ENCODE measurements around the gene HES1. TPM values are rescaled to one million over a fixed set of nuclear protein-coding genes. Genes with fewer than 3 reads are reported as not detected.

HES1 gene
- total RNA-seq, 2 experiments from 2014 or later = not detected

DNA sequence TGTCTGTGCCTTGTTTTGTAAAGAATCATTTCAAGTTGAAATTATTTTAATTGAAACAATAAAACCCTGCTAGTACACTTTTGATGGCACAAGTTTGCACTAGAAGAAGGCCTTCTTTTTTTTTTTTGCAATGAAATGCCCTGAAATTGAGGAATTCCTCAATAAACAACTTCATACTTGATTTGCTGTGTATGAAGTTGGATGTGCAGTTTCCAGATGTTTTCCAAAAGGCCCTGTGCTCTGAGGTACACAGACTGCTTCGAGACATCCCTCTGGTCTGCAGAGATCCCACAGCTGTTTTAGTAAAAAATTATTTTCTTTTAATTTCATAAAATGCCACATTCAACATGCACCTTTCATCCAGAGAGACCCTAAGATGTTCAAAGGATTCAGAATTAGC is 48.9 kb downstream of the HES1 start:
- no peaks in the 10 kb centered on the region for H3K9me3 Mint-ChIP-seq (ENCODE audit: insufficient read depth)
- no peak overlapping the region for H3K27ac Mint-ChIP-seq
- ChIA-PET POLR2A (no interaction called here), CTCF (no interaction called here)
- DNase-seq (no peak), ATAC-seq (no peak)
- H3K27me3 Mint-ChIP-seq (ENCODE audit: low read depth) = peaks cover 6% of the 10 kb centered on the region
- no peaks in the 10 kb centered on the region for H3K36me3 Mint-ChIP-seq (ENCODE audit: low read depth)
- H3K4me1 Mint-ChIP-seq (ENCODE audit: low read depth) = peaks cover 3% of the 10 kb centered on the region
- no peak overlapping the region for H3K4me3 Mint-ChIP-seq

DNA sequence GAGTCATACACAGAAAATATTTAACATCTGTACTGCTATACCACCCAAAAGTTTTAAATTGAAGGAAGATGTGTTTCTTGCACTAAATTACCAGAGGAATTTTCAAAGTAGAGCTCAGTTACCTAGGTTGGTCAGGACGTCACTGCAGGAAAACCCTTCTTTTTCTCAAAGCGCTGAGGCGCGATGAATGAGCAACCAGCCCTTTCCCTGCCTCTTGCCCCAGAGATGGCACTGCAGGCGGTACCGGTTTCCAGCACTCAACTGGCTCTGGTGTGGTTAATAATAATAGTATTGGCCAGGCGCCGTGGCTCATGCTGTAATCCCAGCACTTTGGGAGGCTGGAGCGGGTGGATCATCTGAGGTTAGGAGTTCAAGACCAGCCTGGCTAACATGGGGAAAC is 49.3 kb downstream of the HES1 start:
- CTCF ChIA-PET = no interaction called here
- Mint-ChIP-seq H3K4me1 (ENCODE audit: low read depth) (peaks cover 3% of the 10 kb centered on the region), H3K27ac (no peak overlapping the region), H3K27me3 (ENCODE audit: low read depth) (peaks cover 4% of the 10 kb centered on the region), H3K9me3 (ENCODE audit: insufficient read depth) (no peaks in the 10 kb centered on the region), H3K4me3 (no peak overlapping the region), H3K36me3 (ENCODE audit: low read depth) (no peaks in the 10 kb centered on the region)
- no peak for DNase-seq
- POLR2A ChIA-PET = no interaction called here
- no peak for ATAC-seq

DNA sequence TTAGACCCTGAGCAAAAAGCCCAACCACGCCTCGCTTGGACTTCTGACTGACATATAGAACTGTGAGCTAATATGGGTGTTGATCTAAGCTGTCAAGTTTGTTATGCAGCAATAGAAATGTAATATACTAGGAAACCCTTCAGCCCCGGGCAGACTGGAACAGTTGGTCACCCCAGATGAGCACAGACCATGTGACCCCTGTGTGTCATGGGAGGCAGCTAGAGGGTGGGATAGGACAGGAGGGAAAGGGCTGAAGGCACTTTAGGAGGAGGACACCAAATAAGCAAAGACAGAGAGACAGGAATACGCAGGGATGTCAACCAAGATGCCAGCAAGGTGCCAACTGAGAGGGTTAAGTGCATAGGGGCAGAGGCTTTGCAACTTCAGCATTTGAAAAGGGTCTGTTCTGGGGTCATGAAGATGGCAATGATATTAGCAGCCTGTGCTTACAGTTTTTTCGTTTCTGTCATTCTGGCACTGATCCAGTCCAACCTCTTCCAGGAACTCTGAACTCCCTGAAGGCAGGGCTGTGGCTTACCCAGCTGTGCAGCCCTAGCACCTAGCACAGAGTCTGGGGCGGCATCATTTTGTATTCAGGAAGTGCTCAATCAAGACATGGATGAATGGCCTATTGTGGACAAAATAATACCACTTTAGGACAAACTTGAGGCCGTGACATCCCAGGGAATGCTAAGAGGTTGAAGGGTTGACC is 51.4 kb downstream of the HES1 start:
- no peak overlapping the region for H3K27ac Mint-ChIP-seq
- POLR2A ChIA-PET = no interaction called here
- no peak overlapping the region for H3K4me3 Mint-ChIP-seq
- peaks cover 4% of the 10 kb centered on the region for H3K27me3 Mint-ChIP-seq (ENCODE audit: low read depth)
- CTCF ChIA-PET = no interaction called here
- H3K4me1 Mint-ChIP-seq (ENCODE audit: low read depth) = peaks cover 3% of the 10 kb centered on the region
- ATAC-seq (no peak), DNase-seq (no peak)
- no peaks in the 10 kb centered on the region for H3K36me3 Mint-ChIP-seq (ENCODE audit: low read depth)
- H3K9me3 Mint-ChIP-seq (ENCODE audit: insufficient read depth) = no peaks in the 10 kb centered on the region

Other genes with a start within 250 kb of the HES1 start
- not detected for gene CPN2, start 215.2 kb downstream of the HES1 start, total RNA-seq
- gene LRRC15, start 233.6 kb downstream of the HES1 start, total RNA-seq = not detected